ENCODE measurements around the gene SPPL2C.

Gene SPPL2C

DNA sequence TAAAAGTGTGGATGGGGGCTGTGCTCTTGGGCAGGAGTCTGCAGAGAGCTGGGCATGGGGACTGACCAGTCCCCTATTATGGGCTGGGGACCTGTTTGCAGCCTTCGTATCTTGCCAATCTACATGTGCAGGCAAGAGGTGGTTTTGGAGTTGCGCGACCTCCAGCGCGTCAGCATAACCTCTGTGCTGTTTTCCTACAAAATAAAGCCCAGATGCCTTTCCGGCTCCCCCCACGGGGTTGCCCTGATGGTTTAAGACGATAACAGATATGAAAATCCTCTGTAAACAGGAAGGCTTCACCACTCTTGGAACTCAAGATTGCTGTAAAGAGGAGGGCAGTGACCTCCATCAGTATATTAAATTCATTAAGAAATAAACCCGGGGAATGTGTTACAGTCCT lies 16.5 kb upstream of the SPPL2C start:
- no peak for DNase-seq (ENCODE audit: low read depth in 2 of 3, low spot score in 1 of 3)

DNA sequence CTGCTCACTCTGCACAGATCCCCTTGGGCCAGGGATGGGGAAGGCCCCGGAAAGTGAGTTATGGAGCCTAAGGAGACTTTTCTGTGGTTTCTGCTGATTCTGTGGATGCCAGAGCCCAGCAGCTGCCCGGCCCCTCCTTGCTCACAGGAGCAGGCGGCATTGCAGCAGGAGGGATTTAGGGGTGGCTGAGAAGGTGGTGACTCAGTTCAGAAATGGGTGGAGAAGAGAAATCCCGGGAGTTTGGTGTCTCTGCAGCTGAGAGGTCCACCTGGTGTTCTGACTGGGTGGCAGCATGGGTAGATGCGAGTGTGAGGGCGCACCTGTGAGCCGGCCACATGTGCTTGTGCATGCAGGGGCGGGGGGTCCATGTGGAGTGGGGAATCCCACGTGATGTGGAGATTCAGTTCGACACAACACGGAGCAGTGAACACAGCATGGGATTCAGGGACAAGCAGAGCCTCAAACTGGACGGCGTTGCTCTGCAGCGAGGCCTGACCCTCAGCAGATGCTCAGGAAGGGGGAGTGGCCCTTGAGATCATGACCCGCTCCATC lies 16.0 kb upstream of the SPPL2C start:
- no peak for DNase-seq (ENCODE audit: low read depth in 2 of 3, low spot score in 1 of 3)

DNA sequence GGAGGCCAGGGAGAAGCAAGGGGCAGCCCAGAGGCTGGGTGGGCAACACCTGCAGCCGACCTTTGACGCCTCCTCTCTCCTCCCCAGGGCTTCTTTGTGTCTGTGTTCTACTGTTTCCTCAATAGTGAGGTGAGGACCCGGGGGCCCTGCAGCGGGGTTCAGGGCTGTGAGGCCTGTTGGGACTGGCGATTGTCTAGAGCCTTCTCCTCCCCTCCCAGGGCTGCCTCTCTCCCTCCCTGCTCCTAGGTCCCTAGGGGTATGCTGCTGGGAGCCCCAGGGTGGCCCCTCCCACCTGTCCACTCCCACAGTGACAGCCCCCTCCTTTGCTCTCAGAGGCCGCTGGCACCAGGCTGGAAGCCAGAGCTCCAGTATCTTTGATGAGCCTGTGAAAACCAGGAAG lies 10.8 kb upstream of the SPPL2C start:
- no peak for DNase-seq (ENCODE audit: low read depth in 2 of 3, low spot score in 1 of 3)

DNA sequence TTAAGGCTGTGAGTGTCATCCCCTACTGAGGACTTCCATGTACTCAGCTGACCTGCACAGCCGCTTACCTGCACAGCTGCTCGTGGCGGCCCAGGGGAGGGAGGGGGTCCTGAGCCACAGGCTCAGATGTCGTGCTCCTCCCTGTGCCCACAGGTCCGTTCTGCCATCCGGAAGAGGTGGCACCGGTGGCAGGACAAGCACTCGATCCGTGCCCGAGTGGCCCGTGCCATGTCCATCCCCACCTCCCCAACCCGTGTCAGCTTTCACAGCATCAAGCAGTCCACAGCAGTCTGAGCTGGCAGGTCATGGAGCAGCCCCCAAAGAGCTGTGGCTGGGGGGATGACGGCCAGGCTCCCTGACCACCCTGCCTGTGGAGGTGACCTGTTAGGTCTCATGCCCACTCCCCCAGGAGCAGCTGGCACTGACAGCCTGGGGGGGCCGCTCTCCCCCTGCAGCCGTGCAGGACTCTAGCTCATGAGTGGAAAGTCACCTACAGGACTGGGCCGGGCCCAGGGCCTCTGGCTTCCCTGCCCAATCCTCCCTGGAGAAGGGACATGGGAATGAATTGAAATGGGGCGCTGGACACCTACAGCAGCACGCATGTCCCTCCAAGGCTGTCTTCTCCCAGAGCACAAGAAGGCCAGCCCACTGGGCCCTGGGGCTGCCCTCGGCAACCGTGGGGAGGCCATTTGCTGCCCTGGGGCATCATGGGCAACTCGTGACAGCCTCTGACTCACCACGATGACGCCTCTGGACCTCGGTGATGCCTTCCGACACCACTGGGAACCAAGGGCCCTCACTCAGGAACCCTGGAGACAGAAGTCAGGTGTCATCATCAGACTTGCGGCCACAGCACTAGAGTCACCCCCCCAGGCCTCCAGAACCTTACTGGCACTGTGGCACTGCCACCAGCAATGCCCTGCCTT lies 9.9 kb upstream of the SPPL2C start:
- no peak for DNase-seq (ENCODE audit: low read depth in 2 of 3, low spot score in 1 of 3)

DNA sequence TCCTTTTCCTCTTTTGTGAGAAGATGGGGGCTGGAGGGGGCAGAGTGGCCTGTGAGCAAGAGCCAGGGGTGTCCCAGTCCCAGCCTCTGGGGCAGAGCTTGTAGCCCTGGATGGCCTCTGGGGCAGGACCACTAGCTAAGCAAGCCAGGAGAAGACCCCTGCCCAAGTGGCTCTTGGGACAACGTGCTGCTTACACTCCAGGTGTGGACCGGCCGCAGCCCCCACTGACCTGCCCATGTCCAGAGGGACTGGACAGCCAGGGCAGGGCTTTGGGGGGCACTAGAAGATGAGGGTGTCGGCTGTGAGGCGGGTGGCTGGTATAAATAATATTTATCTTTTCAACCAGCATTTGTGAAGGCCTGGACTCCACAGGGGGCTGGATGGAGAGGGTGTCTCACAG lies 9.2 kb upstream of the SPPL2C start:
- no peak for DNase-seq (ENCODE audit: low read depth in 2 of 3, low spot score in 1 of 3)

DNA sequence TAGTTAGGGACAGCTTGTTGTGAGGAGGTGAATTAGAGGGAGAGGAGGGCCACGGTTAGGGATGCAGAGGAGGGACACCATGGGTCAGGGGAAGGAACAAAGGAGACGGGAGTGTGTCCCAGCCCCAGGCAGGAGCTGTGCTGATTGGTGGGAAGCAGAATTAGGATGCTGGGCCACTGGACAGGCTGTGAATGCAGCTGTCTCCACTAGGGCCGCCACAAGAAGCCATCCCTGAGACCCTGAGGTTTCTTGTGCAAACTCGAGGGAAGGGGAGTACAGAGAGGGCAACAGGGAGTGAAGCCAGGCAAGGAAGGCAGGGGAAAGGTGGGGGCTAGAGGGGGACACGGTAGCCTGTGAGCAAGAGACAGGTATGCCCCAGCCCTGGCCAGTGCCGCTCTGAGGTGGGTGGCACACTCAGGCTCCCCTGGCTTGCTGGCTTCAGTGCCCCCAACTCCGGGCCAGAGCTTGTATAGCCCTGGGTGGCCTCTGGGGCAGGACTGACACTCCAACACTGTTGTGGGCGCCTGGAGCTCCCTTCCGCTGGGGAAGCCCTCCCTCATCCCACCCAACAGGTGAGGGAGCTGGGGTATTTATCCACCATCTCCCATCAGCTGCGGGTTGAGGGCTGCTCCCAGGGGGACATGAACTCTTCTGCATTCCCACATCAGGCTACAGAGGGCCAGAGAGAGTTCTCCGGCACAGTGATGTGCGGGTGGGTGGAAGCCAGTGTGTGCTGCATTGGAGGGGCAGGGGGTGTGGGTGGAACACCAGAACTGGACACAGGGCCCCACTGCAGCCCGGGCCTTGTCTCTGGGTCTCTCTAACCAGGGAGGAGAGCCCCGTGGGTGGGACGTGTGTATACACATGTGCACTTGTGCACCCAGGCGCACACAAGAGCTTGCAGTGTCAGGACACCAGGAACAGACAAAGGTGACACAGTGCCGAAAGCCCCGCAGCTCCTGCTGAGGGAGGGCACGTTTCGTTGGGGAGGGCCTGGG lies 8.3 kb upstream of the SPPL2C start:
- DNase-seq (ENCODE audit: low read depth in 2 of 3, low spot score in 1 of 3): no peak

DNA sequence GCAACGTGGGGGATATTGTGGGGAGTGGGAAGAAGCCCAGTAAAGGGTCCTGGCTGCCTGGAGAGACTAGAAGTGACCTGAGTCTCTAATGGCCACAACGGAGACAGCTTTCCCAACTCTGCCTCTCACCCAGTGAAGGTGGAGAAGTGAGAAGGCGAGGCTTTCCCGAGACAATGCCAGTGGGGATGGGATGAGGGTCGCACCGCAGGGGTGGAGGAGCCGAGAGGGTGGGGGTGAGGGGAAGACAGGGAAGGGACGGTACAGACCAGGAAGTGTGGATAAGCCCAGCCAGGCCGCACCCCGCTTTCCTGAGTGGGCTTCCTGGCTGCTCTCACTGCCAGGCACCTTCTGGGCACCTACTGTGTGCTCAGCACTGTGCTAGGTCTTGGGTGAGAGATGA lies 7.5 kb upstream of the SPPL2C start:
- DNase-seq (ENCODE audit: low read depth in 2 of 3, low spot score in 1 of 3): no peak

DNA sequence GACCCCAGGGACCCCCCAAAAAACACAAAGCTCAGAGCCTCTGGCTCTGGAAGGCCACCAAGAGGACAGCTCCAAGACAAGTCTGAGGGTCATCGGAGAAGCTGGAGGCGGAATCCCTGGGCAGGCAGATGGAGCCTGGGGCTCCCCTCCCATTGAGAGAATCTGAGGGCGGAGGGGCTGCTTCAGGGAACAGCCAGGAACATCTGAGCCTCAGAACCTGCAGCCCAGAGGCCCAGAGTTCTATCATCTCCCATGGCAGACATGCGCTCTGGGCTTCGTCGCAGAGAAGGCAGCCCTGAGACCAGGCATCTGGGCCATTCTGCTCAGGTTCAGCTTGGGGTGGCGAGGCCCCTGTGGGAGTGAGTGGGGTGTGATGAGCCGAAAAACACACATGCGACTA lies 7.1 kb upstream of the SPPL2C start:
- DNase-seq (ENCODE audit: low read depth in 2 of 3, low spot score in 1 of 3): no peak

DNA sequence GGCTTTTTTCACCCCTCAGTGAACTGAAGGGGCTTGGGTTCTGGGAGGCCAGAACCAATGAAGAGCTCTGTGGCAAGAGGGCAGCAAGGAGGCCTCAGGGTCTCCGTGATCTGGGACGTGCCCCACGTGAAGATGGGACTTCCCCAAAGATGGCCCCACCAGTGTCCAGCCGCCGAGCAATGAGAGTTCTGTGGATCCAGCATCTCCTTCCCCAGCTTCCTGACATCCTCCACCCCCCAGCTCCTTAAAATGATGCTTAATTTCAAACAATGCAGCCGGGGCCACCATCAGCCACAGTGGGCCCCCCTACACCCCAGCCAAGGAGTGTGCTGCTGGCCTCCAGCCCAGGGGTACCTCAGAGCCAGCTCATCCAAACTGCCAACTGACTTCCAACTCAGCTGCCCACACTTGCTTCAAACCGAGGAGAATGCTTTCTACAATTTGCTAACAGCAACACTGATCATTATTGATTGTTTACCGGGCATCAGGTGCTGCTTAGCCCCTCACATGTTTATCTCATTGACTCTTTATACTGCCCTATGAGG lies 5.9 kb upstream of the SPPL2C start:
- no peak for DNase-seq (ENCODE audit: low read depth in 2 of 3, low spot score in 1 of 3)

DNA sequence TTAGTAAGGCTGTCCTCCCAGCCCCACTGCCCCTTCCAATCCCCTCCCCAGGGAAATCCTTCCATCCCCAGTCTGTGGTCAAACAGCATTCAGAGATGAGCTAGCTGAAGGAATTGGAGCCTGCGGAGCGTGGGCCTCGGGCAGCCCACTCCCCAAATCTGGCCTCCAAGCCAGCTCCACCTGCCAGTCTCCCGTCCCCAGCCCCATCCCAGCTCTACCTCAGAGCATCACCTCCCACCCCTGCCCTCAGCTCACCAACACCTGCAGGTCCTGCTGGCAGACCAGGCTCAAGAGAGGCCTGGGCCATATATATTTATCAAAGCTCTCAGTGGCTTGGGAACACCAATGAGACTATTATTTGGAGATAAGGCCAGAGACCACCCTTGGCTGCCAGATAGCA lies 5.2 kb upstream of the SPPL2C start:
- no peak for DNase-seq (ENCODE audit: low read depth in 2 of 3, low spot score in 1 of 3)

DNA sequence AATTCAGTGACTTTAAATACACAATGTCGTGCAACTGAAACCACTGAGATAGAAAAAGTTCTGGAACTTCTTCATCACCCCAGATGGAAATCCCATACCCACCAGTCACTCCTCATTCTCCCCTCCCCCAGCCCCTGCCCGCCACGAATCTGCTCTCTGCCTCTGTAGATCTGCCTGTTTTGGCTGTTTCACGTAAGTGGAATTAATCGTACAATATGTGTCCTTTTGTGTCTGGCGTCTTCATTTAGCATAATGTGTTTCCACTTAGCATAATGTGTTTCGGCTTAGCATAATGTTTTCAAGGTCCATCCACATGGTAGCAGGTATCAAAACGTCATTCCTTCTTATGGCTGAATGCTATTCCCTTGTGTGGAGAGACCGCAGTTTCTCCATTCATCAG lies 3.5 kb upstream of the SPPL2C start:
- DNase-seq (ENCODE audit: low read depth in 2 of 3, low spot score in 1 of 3): no peak

DNA sequence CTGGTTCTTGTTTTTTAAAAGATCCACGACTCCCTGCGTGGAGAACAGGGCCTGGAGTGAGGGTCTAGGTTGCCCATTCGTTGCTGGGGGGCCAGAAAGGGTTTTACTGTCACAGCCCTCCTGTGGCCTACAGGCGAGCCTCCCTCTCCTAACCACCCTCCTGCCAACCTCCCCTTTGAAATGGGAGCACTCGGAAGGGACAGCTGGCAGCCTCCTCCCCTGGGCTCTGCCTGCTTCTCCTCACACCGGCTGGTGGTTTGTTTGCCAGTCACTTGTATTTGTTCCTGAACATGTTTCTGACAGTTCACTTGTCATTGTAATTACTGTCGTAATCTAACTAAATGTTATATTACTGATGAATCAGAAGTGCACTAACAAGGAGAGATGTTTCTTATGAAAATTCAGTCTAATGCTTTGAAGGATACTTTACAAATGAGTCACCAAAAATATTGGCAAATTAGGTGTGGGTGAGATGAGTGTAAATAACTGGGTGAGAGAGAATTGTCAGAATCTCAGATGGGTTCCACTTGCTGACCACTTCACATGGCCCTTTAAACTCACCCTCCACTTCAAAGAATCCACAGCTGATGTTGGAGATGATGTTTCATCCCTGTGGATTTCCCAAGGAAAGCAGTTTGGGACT lies 2.7 kb upstream of the SPPL2C start:
- DNase-seq (ENCODE audit: low read depth in 2 of 3, low spot score in 1 of 3): no peak

DNA sequence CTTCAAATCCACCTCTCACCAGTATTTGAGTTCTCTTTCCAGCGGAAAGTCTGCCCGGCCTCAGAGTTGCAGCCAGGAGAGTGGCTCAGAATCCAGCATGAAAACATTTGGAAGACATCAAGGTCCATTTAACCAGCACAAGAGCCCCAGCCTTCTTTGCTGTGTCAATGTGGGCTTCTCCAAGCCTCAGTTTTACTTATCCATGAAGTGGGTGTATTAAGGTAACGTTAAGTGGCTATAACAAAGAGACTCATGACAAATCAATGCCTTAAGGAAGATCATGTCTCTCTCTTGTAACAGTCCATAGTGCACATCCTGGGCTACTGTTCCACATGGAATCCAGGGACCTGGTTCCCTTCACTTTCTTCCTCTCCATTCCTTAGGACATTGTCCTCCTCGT lies 959 bp upstream of the SPPL2C start:
- no peak for DNase-seq (ENCODE audit: low read depth in 2 of 3, low spot score in 1 of 3)

DNA sequence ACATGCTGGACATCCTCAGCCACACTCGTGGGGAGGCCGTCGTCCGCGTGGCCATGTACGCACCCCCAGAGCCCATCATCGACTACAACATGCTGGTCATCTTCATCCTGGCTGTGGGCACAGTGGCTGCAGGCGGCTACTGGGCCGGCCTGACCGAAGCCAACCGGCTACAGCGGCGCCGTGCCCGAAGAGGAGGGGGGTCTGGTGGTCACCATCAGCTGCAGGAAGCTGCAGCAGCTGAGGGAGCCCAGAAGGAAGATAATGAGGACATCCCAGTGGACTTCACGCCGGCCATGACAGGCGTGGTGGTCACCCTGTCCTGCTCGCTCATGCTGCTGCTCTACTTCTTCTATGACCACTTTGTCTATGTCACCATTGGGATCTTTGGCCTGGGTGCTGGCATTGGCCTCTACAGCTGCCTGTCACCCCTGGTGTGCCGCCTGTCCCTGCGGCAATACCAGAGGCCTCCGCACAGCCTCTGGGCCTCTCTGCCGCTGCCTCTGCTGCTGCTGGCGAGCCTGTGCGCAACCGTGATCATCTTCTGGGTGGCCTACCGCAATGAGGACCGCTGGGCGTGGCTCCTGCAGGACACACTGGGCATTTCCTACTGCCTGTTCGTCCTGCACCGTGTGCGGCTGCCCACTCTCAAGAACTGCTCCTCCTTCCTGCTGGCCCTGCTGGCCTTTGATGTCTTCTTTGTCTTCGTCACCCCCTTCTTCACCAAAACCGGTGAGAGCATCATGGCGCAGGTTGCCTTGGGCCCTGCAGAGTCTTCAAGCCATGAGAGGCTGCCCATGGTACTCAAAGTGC lies 900 bp downstream of the SPPL2C start:
- DNase-seq (ENCODE audit: low read depth in 2 of 3, low spot score in 1 of 3): no peak

DNA sequence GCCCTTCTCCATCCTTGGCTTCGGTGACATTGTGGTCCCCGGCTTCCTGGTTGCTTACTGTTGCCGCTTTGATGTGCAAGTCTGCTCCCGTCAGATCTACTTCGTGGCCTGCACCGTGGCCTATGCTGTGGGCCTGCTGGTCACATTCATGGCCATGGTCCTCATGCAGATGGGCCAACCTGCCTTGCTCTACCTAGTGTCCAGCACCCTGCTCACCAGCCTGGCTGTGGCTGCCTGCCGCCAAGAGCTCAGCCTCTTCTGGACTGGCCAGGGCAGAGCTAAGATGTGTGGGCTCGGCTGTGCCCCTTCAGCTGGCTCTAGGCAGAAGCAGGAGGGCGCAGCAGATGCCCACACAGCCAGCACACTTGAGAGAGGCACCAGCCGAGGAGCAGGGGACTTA lies 1.5 kb downstream of the SPPL2C start:
- DNase-seq (ENCODE audit: low read depth in 2 of 3, low spot score in 1 of 3): no peak

DNA sequence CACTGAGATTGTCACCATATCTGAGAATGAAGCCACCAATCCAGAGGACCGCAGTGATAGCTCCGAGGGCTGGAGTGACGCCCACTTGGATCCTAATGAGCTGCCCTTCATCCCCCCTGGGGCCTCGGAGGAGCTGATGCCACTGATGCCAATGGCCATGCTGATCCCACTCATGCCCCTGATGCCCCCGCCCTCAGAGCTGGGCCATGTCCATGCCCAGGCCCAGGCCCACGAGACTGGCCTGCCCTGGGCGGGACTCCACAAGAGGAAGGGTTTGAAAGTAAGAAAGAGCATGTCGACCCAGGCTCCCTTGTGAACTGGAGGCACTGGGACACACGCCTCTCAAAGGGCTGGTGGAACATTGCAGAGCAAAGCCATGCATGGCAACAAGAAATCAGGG lies 2.0 kb downstream of the SPPL2C start:
- DNase-seq (ENCODE audit: low read depth in 2 of 3, low spot score in 1 of 3): no peak

DNA sequence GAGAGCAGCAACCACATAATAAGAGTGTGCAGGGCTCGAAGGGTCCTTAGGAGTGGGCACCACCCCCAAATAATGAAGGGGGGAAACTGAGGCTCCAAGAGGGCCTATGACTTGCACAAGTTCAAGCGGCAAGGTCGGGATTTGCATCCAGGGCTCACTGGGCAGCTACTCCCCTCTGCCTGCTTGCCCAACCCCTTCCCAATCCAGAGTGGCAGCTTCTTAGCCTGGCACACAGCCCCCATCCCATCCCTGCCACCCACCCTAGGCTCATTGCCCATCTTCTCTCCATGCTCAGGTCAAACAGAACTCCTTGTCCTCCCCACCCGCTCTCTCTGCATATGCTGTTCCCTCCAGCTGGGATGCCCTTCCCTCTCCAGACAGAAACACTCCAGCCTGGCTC lies 2.4 kb downstream of the SPPL2C start:
- DNase-seq (ENCODE audit: low read depth in 2 of 3, low spot score in 1 of 3): no peak

DNA sequence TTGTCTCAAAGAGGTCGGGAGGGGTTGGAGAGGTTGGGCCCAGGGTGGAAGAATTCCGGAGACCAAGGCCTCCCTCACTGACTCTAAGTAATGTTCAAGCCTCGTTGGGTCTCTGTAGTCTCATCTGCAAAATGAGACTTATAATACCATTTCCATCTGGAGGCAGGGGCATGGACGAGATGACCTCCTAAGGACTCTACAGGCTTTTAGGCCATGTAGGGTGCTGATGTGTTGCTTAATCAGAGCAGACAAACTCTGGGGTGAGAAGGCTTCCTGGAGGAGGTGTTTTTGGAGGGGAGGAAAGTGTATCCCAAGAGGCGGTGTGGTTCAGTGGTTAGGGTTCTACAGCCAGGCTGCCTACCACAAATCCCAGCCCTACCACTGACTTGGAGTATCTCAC lies 3.1 kb downstream of the SPPL2C start:
- no peak for DNase-seq (ENCODE audit: low read depth in 2 of 3, low spot score in 1 of 3)

DNA sequence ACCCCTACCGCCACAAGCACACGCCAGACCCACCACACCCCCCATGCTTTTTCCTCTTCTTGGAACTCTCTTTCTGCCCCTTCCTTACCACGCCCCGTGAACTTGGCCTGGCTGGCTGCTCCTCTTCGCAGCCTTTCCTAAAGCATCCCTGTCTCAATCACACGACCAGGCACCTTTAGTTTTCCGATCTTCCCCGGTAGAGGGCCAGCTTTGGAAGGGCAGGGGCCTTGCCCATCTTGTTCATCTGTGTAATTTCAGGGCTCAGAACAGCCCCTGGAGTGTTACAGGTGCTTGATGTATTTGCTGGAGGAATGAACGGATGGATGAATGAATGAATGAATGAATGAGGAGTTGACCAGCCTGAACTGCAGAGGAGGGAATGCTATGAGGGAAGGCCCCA lies 3.7 kb downstream of the SPPL2C start:
- DNase-seq (ENCODE audit: low read depth in 2 of 3, low spot score in 1 of 3): no peak

DNA sequence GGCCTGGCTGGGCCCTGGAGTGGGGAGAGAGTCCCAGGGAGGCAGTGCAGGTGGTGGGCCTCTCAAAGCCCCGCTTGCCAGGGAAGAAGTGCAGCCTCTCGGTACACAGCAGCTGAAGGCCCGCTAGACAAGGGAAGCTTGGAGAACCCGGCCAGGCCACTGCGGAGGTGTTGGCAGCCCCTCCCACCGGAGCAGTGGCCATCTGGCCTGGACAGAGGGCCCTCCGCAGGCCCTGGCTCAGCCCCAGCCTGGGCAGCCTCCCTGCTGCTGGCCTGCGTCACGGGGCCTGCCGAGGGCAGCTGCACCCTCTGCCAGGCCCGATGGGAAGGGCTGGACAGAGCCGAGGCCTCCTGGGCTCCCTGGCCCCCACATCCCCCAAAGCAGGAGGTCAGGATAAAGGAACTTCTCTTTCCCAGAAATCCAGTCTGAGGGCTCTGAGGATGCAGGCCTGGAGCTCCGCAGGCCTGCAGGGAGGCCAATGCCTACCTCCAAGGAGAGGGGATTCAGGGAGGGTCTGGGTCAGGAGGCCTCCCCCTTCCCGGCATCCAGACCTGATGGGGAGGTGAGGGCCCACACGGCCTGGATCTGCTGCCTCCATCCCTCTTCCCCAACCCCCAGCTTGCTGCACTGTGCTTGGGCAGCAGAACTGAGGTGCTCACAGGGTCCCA lies 4.3 kb downstream of the SPPL2C start:
- DNase-seq (ENCODE audit: low read depth in 2 of 3, low spot score in 1 of 3): no peak

Data from stimulated activated CD4-positive, alpha-beta T cell treated with anti-CD3 and anti-CD28 coated beads, Interleukin-12 subunit alpha, Interleukin-12 subunit beta, amount 100 ng/mL, for 48 hours (primary cell).